Activated CD8-positive, alpha-beta memory T cell treated with anti-CD3 and anti-CD28 coated beads for 36 hours (primary cell): ENCODE data around the gene HVCN1. TPM values are rescaled to one million over a fixed set of nuclear protein-coding genes. Genes with fewer than 3 reads are reported as not detected.

Experiments used
- CTCF ChIA-PET: fragments of 350-600 bp; sonication (Branson Sonifier 250); formaldehyde crosslinking; loops from one replicate; lab custom pipeline; 2021; ENCODE audit warnings: antibody characterized with exemption; lab: Charles Lee
- POLR2A ChIA-PET: fragments of 350-600 bp; sonication (Branson Sonifier 250); formaldehyde crosslinking; loops from one replicate; lab custom pipeline; 2021; ENCODE audit warnings: antibody characterized with exemption; lab: Charles Lee
- total RNA-seq, 2 experiments: library from RNA; stranded (reverse); gene quantifications; one replicate each; pipeline ENCODE4 v1.2.3, GENCODE V29; 2021

HVCN1 gene
- total RNA-seq, 2 experiments from 2014 or later: 30.3 to 30.8 TPM

- POLR2A ChIA-PET: interaction anchor here (0.5 kb wide), 1 partner anchor 16 kb away, joined by 5 read pairs; no protein-coding TSS in a partner anchor
- CTCF ChIA-PET: no interaction called here
Measured at GRCh38 chr12:110640275-110641025, 48.5 kb downstream of the HVCN1 start.

- ChIA-PET POLR2A (interaction anchor here (0.5 kb wide), 1 partner anchor 15 kb away, joined by 5 read pairs; no protein-coding TSS in a partner anchor), CTCF (no interaction called here)
Measured at GRCh38 chr12:110639336-110640141, 49.4 kb downstream of the HVCN1 start.

GRCh38 chr12:110638796-110639195 lies 50.1 kb downstream of the HVCN1 start:
- POLR2A ChIA-PET: no interaction called here
- CTCF ChIA-PET: no interaction called here

DNA sequence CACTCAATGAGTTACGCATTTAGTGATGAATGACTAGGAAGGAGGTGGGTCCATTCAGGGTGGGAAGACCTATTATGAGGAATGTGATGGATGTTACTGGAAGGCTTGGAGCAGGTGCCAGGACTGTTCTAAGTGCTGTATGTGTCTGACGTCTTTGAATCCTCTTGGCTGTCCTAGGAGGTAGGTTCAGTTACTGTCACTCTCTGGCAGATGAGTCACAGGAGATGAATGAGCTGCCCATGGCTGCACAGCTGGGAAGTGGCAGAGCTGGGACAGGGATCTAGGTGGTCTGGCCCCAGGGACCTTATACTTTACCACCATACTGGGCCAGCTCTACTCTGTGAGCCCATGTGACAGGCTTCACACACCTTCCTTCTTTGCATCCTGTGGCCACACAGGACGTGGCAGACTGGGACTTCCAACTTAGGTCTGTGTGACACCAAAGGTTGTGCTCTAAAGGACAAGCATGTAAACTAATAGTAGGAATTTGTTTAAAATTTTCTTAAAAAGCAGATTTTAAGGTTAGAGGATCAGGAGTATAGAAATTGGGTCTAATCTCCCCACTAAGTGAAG lies 51.0 kb downstream of the HVCN1 start:
- ChIA-PET POLR2A (no interaction called here), CTCF (interaction anchor here (0.6 kb wide), 2 partner anchors 17 to 18 kb away, joined by 3 read pairs; no protein-coding TSS in a partner anchor)

DNA sequence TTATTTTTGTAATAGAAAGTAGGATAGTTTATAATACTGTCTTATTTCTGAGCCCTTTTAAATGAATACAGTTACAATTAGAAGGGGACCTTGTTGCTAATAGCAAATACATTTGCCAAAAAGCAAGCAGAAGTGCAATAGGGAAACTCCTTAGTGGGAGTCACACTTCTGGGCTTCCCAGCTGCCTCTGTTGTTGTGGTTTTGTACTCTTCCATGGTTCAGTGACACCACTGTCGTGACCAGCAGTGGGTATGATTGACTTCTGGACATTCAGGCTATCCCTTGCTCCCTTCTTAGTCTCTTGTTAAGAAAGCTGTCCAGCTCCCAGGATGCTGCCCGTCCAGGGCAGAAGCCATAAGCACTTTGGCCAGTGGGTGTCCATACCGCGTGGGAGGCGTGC lies 52.4 kb downstream of the HVCN1 start:
- ChIA-PET CTCF (no interaction called here), POLR2A (no interaction called here)

DNA sequence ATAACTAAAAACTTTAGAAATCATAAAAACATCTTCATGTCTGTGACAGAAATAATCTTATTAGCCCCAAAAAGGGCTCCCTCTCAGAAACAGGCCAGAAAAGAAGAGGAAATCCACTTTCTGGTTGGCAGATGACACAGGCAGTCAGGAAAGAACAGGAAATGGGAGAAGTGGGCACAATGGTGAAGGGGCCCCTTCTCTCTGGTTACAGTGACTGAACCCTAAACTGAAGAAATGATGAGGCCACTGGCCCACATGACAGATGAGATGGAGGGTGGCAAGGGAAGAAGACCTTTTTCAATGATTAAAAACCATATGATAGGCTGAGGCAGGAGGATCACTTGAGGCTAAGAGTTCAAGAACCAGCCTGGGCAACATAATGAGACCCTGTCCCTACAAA lies 53.9 kb downstream of the HVCN1 start:
- CTCF ChIA-PET: no interaction called here
- POLR2A ChIA-PET: no interaction called here

GRCh38 chr12:110627500-110628195 lies 61.3 kb downstream of the HVCN1 start:
- ChIA-PET POLR2A (no interaction called here), CTCF (interaction anchor here (0.9 kb wide), 1 partner anchor 26 kb away, joined by 3 read pairs; no protein-coding TSS in a partner anchor)

- CTCF ChIA-PET: interaction anchor here (1.0 kb wide), 1 partner anchor 272 kb away, joined by 3 read pairs; no protein-coding TSS in a partner anchor
- POLR2A ChIA-PET: no interaction called here
Measured at GRCh38 chr12:110622582-110622981, 66.3 kb downstream of the HVCN1 start.

- ChIA-PET CTCF (interaction anchor here (0.9 to 1.3 kb wide), 5 partner anchors 8 to 149 kb away, joined by 3 read pairs; no protein-coding TSS in a partner anchor), POLR2A (interaction anchor here (1.0 to 1.5 kb wide), 2 partner anchors 120 to 157 kb away, joined by 3 read pairs; no protein-coding TSS in a partner anchor)
Measured at GRCh38 chr12:110619534-110619953, 69.4 kb downstream of the HVCN1 start.

GRCh38 chr12:110616471-110617115 lies 72.3 kb downstream of the HVCN1 start:
- CTCF ChIA-PET: interaction anchor here (1.5 to 3.0 kb wide), 2 partner anchors 148 to 161 kb away, joined by 3 to 10 read pairs; partner anchors contain the start of gene FAM216A
- POLR2A ChIA-PET: interaction anchor here (0.6 to 0.7 kb wide), 2 partner anchors 79 to 116 kb away, joined by 3 to 5 read pairs; no protein-coding TSS in a partner anchor

- POLR2A ChIA-PET: interaction anchor here (0.6 kb wide), 1 partner anchor 981 kb away, joined by 3 read pairs; no protein-coding TSS in a partner anchor
Measured at GRCh38 chr12:110615171-110615570, 73.7 kb downstream of the HVCN1 start.

DNA sequence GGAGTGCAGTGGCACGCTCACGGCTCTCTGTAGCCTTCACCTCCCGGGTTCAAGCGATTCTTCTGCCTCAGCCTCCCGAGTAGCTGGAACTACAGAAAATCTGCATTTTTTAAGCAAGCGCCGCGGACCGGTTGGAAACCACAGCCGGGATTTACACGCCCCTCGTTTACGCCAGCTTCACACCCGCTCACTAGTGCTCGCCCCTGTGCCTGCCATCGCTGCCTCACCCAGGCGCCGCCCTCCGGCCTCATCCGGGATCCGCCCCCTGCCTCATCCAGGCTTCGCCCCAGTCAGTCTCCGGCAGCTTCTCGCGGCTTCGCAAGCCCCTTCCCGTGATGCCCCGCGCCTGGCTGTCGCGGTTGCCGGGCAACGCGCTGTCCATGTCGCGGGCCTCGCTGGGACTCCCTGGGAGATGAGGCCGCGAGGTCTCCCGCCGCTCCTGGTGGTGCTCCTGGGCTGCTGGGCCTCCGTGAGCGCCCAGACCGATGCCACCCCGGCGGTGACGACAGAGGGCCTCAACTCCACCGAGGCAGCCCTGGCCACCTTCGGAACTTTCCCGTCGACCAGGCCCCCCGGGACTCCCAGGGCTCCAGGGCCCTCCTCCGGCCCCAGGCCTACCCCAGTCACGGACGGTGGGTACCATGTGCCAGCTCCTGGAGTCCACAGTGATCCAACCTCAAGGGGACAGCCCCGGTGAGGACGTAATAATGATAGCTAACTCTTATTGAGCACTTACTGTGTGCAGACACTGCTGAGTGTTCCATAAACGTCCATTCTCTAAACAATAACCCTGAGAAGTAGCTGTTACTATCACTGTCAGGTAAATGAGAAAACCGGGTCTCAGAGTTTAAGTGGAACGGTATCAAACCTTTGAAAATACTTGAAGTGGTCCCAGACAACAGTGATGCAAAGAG lies 74.9 kb downstream of the HVCN1 start, which contains the start of gene TCTN1:
Gene TCTN1 (plus strand): TSS at position 359 of the 914 bp plus-strand sequence. CDS start 54 bp downstream, at position 413.
- CTCF ChIA-PET: interaction anchor here (0.6 to 5.4 kb wide), 8 partner anchors 9 to 215 kb away, joined by 3 to 21 read pairs (median 3); partner anchors contain the start of genes RAD9B and VPS29

More at GRCh38 chr12:110615171-110615570, 73.7 kb downstream of the HVCN1 start:
- CTCF ChIA-PET: interaction anchor here (0.9 to 5.4 kb wide), 5 partner anchors 13 to 146 kb away, joined by 3 to 21 read pairs (median 4); partner anchors contain the start of gene FAM216A

DNA sequence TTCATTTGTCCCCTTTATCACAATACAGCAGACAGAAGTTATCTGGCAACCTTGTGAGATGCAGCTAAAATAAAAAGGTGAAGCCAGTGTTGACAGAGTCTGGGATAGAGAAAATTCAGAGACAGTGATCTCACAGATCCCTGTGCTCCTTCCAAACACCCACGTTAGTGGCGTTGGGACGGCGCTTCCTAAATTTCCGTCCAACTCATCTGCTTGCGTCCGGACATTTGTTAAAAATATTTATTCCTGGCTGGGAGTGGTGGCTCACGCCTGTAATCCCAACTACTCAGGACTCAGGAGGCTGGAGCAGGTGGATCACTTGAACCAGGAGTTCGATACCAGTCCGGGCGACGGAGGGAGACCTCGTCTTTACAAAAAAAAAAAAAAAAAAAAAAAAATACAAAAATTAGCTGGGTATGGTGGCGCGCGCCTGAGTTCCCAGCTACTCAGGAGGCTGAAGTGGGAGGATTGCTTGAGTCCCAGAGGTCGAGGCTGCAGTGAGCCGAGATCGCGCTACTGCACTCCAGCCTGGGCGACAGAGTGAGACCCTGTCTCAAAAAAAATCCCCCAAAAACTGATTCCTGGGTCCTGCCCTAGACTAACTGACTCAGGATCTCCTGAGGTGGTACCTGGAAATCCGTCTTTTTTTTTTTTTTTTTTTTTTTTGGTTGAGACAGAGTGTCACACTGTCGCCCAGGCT lies 75.7 kb downstream of the HVCN1 start:
- POLR2A ChIA-PET: interaction anchor here (0.5 to 2.4 kb wide), 7 partner anchors 11 to 156 kb away, joined by 3 to 11 read pairs (median 4); partner anchors contain the start of genes FAM216A, GPN3 and RAD9B

More for the DNA sequence above, 74.9 kb downstream of the HVCN1 start, which contains the start of gene TCTN1:
- POLR2A ChIA-PET: interaction anchor here (0.5 to 2.4 kb wide), 7 partner anchors 12 to 157 kb away, joined by 3 to 11 read pairs (median 4); partner anchors contain the start of genes FAM216A, GPN3 and RAD9B

GRCh38 chr12:110606253-110606611 lies 82.7 kb downstream of the HVCN1 start:
- POLR2A ChIA-PET: interaction anchor here (0.5 to 0.7 kb wide), 3 partner anchors 26 to 1798 kb away, joined by 3 to 6 read pairs (median 5); no protein-coding TSS in a partner anchor
- CTCF ChIA-PET: interaction anchor here (0.7 to 0.8 kb wide), 2 partner anchors 93 to 101 kb away, joined by 3 to 4 read pairs; no protein-coding TSS in a partner anchor

More for the DNA sequence above, 75.7 kb downstream of the HVCN1 start:
- CTCF ChIA-PET: interaction anchor here (0.6 to 5.4 kb wide), 7 partner anchors 8 to 216 kb away, joined by 3 to 21 read pairs (median 3); partner anchors contain the start of genes RAD9B and VPS29
